MM.1S (cell line): ENCODE measurements around the gene MVB12B.

Experiments used
- DNase-seq: peaks from one replicate; pipeline ENCODE4 v3.0.0-alpha.2; 2015
- H2AFZ ChIP-seq: fragments of 300-600 bp; sonication (generic); 2 replicates; pipeline ENCODE4 v1.6.0; 2016; ENCODE audit warnings: antibody characterized with exemption, low read length
- H3F3A ChIP-seq: fragments of 300-600 bp; sonication (generic); 2 replicates; pipeline ENCODE4 v1.6.1; 2016; ENCODE audit warnings: mild to moderate bottlenecking, antibody characterized with exemption, low read length, moderate library complexity, mixed read lengths; ENCODE audit not compliant: insufficient read depth
- H3K27ac ChIP-seq: fragments of 300-600 bp; sonication (generic); 2 replicates; pipeline ENCODE4 v1.5.1; 2016; ENCODE audit warnings: mild to moderate bottlenecking, low read length
- H3K27me3 ChIP-seq: fragments of 300-600 bp; sonication (generic); replicated peaks from 2 replicates; pipeline ENCODE4 v1.6.0; 2016; ENCODE audit warnings: low read length; ENCODE audit not compliant: insufficient read depth
- H3K36me3 ChIP-seq: fragments of 300-600 bp; sonication (generic); replicated peaks from 2 replicates; pipeline ENCODE4 v1.6.1; 2016; ENCODE audit warnings: mild to moderate bottlenecking, low read length, mixed read lengths; ENCODE audit not compliant: insufficient read depth
- H3K4me1 ChIP-seq: fragments of 300-600 bp; sonication (generic); 2 replicates; pipeline ENCODE4 v1.6.1; 2016; ENCODE audit warnings: low read length, mixed read lengths
- H3K4me2 ChIP-seq: fragments of 300-600 bp; sonication (generic); 2 replicates; pipeline ENCODE4 v1.6.0; 2016; ENCODE audit warnings: low read depth, low read length
- H3K4me3 ChIP-seq: fragments of 300-600 bp; sonication (generic); 2 replicates; pipeline ENCODE4 v1.5.1; 2016; ENCODE audit warnings: low read length, mixed read lengths
- H3K79me2 ChIP-seq: fragments of 300-600 bp; sonication (generic); 2 replicates; pipeline ENCODE4 v1.6.1; 2016; ENCODE audit warnings: mixed run types, low read length, mixed read lengths
- H3K9ac ChIP-seq: fragments of 300-600 bp; sonication (generic); 2 replicates; pipeline ENCODE4 v1.6.1; 2016; ENCODE audit warnings: low read length, mixed read lengths
- H3K9me2 ChIP-seq: fragments of 300-600 bp; sonication (generic); replicated peaks from 2 replicates; pipeline ENCODE4 v1.6.1; 2016; ENCODE audit warnings: mild to moderate bottlenecking, low read length, mixed read lengths; ENCODE audit not compliant: insufficient read depth
- H3K9me3 ChIP-seq: fragments of 300-600 bp; sonication (generic); replicated peaks from 2 replicates; pipeline ENCODE4 v1.6.1; 2016; ENCODE audit warnings: mild to moderate bottlenecking, low read length, mixed read lengths; ENCODE audit not compliant: insufficient read depth
- H4K20me1 ChIP-seq: fragments of 300-600 bp; sonication (generic); 2 replicates; pipeline ENCODE4 v1.6.1; 2016; ENCODE audit warnings: mild to moderate bottlenecking, low read length, moderate library complexity, mixed read lengths; ENCODE audit not compliant: insufficient read depth
- CTCF ChIP-seq: fragments of 300-600 bp; sonication (generic); IDR thresholded peaks from 2 replicates; pipeline ENCODE4 v1.5.1; 2016; ENCODE audit warnings: antibody characterized with exemption, low read length, mixed read lengths
- EZH2 ChIP-seq: fragments of 300-600 bp; sonication (generic); optimal IDR thresholded peaks from 2 replicates; pipeline ENCODE3; 2017; ENCODE audit warnings: low read depth, mild to moderate bottlenecking, antibody characterized with exemption, low read length, mixed read lengths
- EZH2phosphoT487 ChIP-seq: fragments of 300-600 bp; sonication (generic); IDR thresholded peaks from 2 replicates; pipeline ENCODE4 v1.6.1; 2018; ENCODE audit warnings: antibody characterized with exemption, low read length

Gene MVB12B

DNA sequence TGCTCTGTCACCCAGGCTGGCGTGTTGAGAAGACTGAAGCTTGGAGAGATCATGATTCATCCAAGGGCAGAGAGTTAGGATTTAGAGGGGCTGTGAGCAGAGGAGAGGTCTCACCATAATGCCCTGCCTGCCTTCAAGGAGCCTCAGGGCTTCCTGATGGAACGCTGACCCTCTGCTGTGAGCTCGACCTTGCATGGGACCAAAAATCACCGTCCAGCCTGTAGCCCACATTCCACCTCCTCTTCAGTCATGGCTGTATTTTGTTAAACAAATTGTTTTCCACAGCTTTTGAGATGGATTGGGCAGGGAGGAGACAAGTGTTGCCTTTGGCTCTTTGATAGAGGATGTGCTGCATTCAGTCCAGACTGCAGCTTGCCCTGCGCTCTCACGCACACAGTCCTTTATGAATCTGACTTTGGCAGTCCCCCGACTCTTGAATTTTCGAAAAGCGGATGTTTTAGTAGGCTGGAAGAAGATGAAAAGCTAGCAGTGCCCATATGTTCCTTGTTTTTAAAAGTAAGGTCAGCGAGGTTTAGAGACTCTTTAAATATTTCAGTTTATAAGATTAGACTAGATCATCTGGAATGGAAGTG lies 79.5 kb downstream of the MVB12B start:
- Histone ChIP-seq H3K27me3 (no peaks in the 10 kb centered on the region), H3K27ac (no peak overlapping the region), H2AFZ (no peak overlapping the region), H3F3A (peaks cover 2% of the 10 kb centered on the region), H3K4me3 (no peak overlapping the region), H3K79me2 (no peaks in the 10 kb centered on the region), H3K4me1 (no peaks in the 10 kb centered on the region), H3K36me3 (no peaks in the 10 kb centered on the region), H3K4me2 (no peak overlapping the region), H4K20me1 (no peaks in the 10 kb centered on the region), H3K9me3 (no peaks in the 10 kb centered on the region), H3K9ac (no peak overlapping the region), H3K9me2 (no peaks in the 10 kb centered on the region)
- no peak for TF ChIP-seq EZH2phosphoT487
- no peak for TF ChIP-seq CTCF
- TF ChIP-seq EZH2 = no peak
- DNase-seq = no peak

DNA sequence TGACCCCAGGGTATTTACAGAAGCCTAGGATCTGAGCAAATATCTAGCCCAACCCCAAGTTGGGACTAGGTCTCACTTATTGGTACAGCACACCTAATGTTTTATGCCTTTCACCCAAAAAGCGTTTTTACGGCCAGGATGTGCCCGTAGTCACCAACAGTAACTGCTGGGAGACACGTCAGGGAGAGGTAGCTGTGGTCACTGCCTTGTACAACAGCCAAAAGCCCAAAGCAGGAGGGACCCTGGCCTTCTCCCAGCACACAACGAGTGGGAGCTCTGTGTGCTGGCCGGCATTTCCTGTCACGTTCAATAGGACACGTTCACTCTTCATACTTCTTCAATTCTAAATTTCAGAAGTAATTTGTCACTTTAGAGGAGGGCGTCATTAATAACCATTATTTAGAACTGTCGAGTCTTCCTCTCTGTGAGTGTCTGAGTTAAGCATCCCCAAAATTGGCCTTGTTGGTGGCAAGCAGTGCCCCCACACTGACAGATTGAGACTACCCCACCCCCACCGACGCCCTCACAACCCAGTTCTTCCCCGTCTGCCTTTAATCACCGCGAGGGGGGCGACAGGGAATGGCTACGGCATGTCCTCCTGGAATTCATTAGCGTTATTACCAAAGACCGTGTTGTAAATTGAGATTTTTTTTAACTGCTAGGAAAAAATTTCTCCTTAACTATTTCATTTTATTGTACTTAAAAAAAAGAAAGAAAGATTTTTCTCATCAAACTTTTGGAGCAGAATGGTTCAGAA lies 80.7 kb downstream of the MVB12B start:
- Histone ChIP-seq H3K9ac (no peak overlapping the region), H3K9me2 (no peaks in the 10 kb centered on the region), H2AFZ (no peak overlapping the region), H3K79me2 (no peaks in the 10 kb centered on the region), H3F3A (peaks cover 13% of the 10 kb centered on the region), H3K27ac (no peak overlapping the region), H3K4me3 (no peak overlapping the region), H3K27me3 (no peaks in the 10 kb centered on the region), H3K9me3 (no peaks in the 10 kb centered on the region), H4K20me1 (no peaks in the 10 kb centered on the region), H3K4me2 (no peak overlapping the region), H3K4me1 (peaks cover 6% of the 10 kb centered on the region), H3K36me3 (no peaks in the 10 kb centered on the region)
- DNase-seq = no peak
- TF ChIP-seq EZH2phosphoT487 (no peak), EZH2 (no peak), CTCF (no peak)

DNA sequence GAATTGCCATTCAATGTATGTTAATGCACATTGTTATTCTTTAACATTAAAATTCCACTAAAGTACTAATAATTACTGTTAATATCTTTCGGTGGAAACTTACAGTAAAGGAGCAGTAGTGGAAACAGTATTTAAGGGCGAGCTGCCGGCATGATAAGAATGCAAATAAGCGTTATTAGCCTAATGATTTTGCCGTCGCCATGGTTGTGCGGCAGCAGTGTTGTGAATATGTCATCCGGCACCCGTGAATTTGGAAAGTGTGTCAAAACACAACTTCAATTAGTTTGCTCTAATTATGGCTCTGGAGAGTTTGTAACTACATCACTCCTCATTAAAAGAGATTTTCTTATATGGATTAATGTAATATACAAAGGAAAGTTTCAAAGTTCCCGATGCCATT lies 81.4 kb downstream of the MVB12B start:
- Histone ChIP-seq H2AFZ (no peak overlapping the region), H3K4me1 (peaks cover 8% of the 10 kb centered on the region), H3K4me2 (no peak overlapping the region), H3F3A (peaks cover 13% of the 10 kb centered on the region), H3K36me3 (no peaks in the 10 kb centered on the region), H3K9me3 (no peaks in the 10 kb centered on the region), H3K79me2 (no peaks in the 10 kb centered on the region), H3K9ac (no peak overlapping the region), H3K4me3 (no peak overlapping the region), H4K20me1 (no peaks in the 10 kb centered on the region), H3K9me2 (no peaks in the 10 kb centered on the region), H3K27ac (no peak overlapping the region), H3K27me3 (peaks cover 3% of the 10 kb centered on the region)
- no peak for TF ChIP-seq CTCF
- TF ChIP-seq EZH2 = no peak
- TF ChIP-seq EZH2phosphoT487 = no peak
- DNase-seq = no peak
